Activated CD4-positive, CD25-positive, alpha-beta regulatory T cell treated with anti-CD3 and anti-CD28 coated beads, Interleukin-2, amount 50 U/mL, for 72 hours (primary cell): ENCODE measurements around the gene TGFBR1.
"Not testable (repeated sequence)": the region's sequence is repeated elsewhere in the genome, so short reads cannot be mapped to it uniquely, and the experiment has no call there.

ENCODE experiments used
- DNase-seq: peaks from one replicate; pipeline ENCODE4 v3.0.0; 2021

The TGFBR1 gene

DNA sequence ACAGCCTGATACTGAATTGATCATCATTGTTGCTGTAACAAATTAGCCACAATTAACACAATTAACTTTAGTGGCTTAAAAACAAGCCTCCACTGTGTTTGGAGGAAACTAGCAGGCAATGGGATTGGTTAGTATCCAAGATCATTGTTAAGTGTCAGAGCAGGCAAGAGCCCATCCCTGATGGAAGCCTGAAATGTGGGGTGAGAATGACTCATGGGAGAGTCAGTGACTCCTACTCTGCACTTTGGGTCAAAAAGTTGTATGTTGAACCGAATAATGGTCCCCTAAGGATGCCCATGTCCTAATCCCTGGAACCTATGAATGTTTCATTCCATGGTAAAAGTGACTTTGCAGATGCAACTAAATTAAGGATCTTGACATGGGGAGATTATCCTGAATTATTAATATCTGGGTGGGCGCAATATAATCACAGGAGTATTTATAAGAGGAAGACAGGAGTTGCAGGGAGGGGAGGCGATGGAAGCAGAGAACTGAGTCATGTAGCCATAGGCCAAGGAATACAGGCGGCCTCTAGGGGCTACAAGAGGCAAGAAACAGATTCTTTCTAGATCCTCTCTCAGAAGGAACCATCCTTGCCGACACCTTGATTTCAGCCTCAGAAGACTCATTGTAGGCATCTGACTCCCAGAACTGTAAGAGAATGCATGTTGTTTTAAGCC lies 88.0 kb downstream of the TGFBR1 start:
- no peak for DNase-seq

DNA sequence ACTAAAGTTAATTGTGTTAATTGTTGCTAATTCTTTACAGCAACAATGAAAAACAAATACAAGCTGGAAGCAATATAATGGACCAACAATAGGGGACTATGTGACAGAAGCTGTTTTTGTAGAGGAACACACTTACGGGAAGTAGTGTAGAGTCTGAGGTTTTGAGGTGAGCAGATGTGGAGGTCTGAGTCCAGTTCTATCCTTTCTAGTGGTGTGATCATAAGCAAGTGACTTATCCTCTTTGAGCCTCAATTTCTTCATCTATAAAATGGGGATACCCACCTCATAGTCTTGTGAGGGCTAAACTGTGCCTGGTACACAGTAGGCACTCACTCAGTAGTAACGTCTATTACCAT lies 88.5 kb downstream of the TGFBR1 start:
- DNase-seq, result no peak

DNA sequence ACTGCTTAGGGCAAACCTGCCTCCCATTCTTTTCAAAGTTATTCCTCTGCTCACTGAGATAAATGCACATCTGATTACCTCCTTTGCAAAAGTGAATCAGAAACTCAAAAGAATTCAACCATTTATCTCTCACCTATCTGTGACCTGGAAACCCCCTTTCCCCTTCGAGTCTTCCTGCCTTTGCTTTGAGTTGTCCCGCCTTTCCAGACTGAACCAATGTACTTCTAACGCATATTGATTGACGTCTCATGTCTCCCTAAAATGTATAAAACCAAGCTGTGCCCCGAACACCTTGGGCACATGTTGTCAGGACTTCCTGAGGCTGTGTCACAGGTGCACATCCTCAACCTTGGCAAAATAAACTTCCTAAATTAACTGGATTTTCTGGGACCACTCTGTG lies 91.6 kb downstream of the TGFBR1 start:
- DNase-seq, result not testable (repeated sequence)

DNA sequence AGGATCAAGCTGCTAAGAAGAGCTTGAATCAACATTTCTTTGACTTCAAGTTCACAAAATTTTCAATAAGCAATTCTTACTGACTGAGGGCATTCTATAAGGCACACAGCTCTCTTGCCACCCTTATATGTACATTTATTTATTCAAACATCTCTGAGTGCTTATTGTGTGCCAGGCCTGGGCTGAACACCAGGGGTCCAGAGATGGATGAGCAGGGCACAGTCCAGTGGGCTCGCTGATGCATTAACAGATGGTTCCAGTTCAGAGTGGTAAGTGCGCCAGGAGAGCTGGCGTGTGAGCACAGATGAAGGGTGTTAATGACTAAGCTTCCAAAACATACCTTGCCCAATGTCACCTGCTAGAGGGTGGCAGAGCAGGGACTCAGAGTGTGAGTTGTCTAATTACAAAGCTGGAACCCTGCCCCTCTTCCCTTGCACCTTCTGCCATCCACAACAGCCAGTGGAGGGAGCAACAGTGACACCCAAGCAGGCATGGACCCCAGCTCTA lies 92.3 kb downstream of the TGFBR1 start:
- DNase-seq, result no peak

DNA sequence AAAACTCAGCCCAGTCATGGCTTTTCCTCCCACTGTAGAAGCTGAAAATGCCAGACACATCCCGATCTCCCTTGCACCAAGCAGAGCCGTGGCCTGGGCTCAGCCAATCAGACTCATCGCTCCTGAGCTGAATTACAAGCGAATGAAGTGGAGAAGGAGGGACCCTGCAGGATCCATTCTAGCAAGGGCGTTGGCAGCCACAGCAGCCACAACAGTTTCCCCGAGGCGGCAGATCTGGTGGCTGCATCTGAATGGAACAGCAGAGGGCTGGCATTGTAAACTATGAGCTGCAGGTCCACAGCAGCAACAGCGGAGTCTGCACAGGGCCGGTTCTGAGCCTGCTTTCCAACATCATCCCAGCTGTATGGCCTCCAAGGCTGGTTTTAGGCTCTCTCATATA lies 93.1 kb downstream of the TGFBR1 start:
- no peak for DNase-seq

DNA sequence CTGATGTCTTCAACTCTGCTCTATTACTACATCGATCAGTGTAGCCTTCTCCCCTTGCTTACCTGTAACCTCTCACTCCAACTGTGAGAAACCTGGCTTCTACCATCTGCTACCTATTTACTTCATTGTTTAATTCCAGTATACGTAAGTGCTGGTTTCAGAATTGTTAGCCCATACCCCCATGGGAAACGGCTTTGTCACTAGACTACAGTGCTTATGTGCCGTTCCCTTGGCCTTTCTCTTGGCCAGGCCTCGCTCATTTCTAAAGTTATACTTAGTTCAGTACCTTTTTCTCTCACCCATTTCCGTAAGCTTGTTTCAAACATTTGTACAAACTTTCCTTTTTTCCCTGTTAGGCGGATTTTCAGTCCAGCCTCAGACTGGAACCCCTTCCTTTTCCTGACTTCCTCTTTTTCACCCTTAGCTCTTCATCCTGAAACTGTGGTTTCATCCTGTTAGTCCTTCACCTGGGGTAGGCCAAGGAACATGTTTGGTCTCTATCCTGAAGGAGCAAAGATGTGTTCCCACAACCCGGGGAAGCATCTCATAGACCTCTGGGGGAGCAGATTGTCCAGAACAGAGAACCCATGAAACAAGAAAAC lies 95.1 kb downstream of the TGFBR1 start:
- DNase-seq, result no peak

DNA sequence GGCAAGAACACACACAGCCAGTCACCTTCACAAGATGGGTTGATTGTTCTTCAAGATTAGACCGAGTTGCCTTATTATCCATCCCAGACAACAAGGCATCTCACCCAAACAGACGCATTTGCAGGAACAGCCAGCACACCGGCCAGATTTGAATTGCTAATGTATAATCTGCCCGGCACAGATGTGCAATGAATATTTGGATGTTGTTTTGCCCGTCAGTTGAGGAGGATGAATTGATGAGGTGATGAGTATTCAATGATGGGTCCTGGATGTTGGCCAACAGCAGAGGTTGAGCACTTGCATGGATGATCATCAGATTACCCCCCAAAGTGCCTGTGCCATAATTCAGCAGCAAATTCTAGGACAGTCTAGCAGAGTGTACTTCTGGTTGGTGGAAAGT lies 96.7 kb downstream of the TGFBR1 start:
- no peak for DNase-seq
